HG03039 (cell line): ENCODE results near the gene AUH.
"Not testable (repeated sequence)": the region's sequence is repeated elsewhere in the genome, so short reads cannot be mapped to it uniquely, and the experiment has no call there.

Experiments used
- ATAC-seq: cut with Tn5 transposase; IDR thresholded peaks from one replicate; pipeline ENCODE4 v1.9.1; 2021; ENCODE audit warnings: mild to moderate bottlenecking, moderate library complexity; ENCODE audit not compliant: unreplicated experiment

The AUH gene

DNA sequence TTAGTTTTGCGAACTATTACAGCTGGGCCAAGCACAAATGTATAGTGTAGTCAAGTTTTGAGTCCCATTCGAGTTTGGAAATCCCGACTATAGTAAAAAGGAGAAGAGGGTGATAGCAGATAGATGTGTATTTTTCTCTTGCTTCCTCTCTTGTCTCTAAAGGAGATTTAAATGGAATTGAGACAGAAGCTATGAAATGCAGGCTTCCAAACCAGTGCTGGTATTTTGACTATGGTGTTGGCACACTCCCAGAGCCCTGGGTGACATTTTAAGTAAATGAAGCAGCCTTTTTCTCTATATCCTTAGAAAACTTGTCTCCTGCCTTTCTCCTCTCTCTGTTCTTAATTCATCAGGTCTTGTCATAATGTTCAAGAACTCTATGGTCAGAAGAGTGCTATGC, 17.7 kb upstream of the AUH start:
- no peak for ATAC-seq

- no peak for ATAC-seq
These were observed 17.0 kb upstream of the AUH start for GRCh38 chr9:91378695-91379127.

GRCh38 chr9:91378054-91378453, 16.3 kb upstream of the AUH start:
- ATAC-seq = not testable (repeated sequence)

GRCh38 chr9:91376239-91376638, 14.5 kb upstream of the AUH start:
- no peak for ATAC-seq

DNA sequence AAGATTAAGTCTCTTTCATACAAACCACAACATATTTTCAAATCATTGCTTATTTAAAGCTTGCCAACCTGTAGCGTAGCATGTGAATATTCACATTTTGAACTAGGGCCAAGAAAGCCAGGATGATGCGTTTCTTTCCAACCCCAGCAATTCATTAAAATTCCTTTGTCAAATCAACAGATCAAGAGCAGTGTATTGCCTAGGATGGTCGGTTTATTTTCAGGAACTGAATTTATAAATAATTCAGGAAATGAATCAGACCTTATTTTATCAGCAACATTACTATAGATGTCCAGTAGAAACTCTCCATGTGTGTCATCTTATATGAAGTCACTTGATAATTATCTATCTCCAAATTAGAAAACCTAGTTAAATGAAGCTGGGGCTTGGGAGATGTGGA, 13.2 kb upstream of the AUH start:
- ATAC-seq = no peak

DNA sequence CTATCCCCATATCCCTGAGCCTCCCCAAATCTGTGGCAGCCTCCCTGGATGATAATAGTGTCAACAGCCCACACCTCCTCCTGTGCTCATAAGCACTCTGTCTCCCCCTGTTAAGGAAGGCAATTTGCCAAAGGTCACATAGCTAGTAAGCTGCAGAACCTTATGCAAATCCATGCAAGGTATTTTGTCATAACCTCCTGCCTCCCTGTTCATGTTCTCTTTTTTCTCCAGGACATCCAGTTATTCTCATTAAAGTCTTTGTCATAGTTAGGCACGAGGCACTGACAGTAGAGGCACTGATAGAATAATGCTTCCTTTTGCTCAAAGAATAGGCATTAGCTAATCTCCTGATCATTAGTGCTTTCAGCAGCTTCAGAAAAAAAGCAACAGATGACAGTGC, 10.2 kb upstream of the AUH start:
- ATAC-seq = no peak

DNA sequence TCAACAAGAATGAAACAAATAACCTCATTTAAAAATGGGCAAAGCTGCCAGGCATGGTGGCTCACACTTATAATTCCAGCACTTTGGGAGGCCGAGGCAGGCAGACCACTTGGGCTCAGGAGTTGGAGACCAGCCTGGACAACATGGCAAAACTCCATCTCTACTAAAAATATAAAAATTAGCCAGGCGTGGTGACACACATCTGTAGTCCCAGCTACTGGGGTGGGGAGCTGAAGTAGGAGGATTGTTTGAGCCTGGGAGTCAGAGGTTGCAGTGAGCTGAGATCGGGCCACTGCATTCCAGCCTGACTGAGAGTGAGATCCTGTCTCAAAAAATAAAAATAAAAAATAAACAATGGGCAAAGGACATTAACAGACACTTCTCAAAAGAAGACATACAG, 8.3 kb upstream of the AUH start:
- not testable (repeated sequence) for ATAC-seq

DNA sequence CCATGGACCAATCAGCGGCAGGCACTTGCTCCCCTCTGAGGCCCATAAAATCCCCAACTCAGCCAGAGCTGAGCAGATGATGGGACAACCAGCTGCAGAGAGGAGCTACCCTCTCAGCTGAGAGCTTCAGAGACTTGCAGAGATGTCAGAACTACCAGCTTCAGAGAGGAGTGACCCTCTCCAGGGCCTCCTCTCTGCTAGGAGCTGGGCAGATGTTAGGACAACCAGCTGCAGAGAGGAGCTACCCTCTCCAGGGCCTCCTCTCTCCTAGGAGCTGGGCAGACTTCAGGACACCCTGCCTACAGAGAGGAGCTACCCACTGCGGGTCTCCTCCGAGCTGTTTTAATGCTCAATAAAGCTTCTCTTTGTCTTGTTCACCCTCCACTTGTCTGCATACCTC, 3.0 kb upstream of the AUH start:
- ATAC-seq = no peak

DNA sequence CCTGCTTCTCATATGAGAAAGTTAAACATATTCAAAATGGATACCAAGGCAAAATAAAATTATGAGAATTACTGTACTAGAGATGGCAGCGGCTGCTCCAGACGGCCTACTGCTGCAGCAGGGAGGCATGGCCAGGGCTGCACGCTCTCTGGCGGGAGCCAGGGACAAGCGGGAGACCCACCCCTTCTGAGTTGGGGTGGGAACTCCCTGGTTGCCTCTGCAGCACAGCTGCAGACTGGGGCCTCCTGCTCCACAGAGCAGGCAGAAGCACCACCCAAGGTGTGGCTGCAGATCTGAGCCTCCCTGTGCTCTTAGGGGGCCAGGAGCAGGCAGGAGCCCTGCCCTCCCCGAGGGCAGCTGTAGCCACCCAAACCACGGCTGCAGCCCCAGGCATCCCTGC, 2.3 kb upstream of the AUH start:
- no peak for ATAC-seq

- no peak for ATAC-seq
These were observed 413 bp upstream of the AUH start for GRCh38 chr9:91362051-91362611.

DNA sequence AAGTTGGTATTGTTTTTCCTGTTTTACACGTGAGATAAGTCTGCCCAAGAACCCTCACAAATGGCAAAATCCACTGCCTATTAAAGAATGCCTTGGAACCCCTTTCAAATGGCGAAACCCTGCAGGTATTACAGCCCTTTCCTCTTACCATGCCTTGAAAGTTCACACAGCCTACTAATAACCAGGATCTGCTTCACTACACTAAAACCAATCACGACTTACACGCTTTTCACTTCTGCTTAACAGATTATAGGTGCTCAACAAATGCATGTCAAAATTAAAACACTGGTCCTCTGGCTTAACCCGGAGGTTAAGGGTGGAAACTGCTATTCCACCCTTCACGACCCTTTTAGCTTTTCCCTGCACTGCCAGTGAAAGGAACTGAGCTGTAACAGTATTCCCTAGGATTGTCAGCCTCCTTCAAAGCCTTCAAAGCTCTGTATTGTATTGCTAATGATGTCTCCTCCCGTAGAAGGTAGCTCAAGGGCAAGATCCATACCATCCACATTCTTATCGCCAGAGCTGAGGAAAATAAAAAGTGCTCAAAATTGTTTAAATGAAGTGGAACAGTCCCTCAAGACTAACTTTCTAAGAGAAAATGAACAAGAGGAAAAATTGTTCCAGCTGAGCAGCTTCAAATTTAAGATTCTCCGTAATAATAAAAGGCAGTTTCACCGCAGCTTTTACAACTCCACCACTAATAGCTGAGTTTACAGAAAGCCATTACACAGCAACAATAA, 997 bp downstream of the AUH start:
- no peak for ATAC-seq

DNA sequence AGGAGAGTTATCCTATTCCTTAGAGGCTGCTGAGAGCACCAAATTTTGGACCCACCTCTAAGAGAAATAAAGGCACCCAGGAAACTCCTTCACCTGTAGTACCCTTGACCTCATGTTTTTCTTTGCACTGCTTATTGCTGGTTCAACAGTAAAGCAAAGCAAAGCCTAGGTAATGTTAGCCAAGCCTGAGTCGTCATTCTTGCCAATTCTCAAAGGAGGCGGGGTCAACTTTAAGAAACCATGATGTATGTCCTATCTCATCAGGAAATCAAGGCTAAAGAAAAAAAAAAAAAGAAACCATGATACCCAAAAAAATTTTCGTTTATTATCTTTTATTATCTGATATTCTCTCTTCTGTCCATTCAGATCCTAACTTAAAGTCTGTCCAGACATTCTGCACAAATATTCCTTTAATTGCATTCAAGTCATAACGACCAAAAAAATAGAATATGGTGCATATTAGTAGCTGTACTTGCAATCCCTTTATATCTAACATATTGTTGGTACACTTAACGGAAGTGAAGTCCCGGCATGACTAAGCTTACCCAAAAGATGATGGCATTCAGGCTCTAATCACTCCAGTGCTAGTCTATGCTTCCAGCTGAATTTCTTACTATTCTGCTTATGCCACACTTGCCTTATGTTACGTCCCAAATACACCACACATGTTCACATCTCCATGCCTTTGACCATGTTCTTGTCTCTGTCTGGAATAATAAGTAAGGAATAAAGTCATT, 1.8 kb downstream of the AUH start:
- no peak for ATAC-seq

- ATAC-seq = no peak
These were observed 2.6 kb downstream of the AUH start for GRCh38 chr9:91359083-91359482.

- ATAC-seq = no peak
These were observed 6.8 kb downstream of the AUH start for GRCh38 chr9:91354881-91355280.

DNA sequence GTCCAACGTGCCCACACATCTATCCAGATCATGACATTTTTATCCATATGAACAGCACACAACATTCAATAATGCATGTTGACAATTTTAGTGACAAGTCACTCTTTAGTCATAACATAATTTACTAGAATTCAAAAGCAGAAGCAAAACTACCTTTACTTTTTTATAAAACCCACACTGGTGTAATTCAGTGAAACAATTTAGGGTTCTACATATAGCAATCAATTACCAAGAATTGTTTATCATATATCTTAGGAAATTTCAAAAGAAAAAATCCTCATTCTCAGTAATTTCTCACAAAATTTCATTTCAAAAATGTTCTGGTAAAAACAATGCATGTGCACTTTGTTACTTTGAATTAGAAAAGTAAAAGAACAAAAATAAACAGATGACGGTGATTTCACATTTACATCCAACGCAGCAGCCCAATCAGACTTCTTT, 12.6 kb downstream of the AUH start:
- ATAC-seq = no peak

GRCh38 chr9:91348191-91348807, 13.4 kb downstream of the AUH start:
- no peak for ATAC-seq

DNA sequence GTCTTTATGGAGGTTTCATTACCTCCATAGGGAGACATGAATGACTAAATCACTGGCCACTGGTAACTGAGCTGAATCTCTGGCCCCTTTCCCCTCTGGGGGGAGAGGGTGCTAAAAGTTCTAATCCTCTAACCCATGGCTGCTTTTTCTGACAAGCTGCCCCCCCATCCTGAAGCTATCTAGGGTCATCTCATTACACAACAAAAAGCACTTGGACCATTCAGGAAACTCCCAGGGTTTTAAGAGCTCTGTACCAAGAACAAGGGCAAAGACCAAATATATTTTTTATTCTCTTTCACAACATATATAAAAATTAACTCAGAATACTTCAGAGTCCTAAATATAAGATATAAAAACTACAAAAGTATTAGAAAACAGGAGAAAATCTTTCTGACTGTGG, 14.3 kb downstream of the AUH start:
- ATAC-seq = no peak

- no peak for ATAC-seq
These were observed 15.1 kb downstream of the AUH start for GRCh38 chr9:91346644-91347043.

- no peak for ATAC-seq
These were observed 15.7 kb downstream of the AUH start for GRCh38 chr9:91345978-91346377.

GRCh38 chr9:91342575-91342974, 19.1 kb downstream of the AUH start:
- ATAC-seq = no peak

DNA sequence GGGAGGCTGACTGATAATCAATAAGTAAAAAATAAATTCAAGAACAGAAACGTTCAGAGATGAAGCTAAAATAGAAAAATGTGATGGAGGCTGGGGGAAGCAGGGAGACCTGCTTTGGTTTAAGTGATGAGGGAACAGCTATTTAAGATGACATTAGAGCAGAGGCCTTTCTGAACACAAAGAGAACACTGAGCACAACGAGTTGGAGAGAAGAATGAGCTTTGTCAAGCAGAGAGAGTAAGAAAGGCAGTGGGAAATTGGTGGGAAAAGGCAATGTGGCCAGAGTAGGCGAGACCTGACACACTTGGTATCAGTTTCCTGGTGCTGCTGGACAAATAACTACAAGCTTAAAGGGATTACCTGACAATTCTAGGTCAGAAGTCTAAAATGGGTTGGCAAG, 20.0 kb downstream of the AUH start:
- no peak for ATAC-seq

DNA sequence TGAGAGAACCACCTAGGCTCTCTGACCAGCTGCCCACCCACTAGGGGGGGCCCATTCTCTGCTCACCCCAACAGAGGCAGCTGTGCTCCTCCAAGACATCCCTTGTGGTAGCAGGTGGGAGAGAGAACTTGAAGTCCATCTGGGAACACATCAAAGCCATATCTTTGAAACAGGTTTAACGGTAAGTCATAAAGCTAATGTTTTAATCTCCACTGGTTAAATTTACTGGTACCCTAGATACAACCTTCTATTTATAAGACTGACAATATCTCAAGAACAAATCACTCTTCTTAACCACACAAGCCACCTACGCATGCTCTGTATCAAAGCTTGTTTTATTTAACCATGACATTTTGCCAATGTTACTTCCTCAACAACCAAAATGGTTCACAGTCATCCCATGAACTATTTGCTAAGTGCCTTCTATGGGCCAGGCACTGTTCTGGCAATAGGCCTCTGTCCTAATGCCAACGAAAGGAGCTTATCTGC, 20.4 kb downstream of the AUH start:
- no peak for ATAC-seq
